Measurements from ENCODE around the gene LMO3. TPM values are rescaled to one million over a fixed set of nuclear protein-coding genes. Genes with fewer than 3 reads are reported as not detected.

LMO3 gene
- total RNA-seq, 1 donor from 2014 or later = 54.3 TPM

DNA sequence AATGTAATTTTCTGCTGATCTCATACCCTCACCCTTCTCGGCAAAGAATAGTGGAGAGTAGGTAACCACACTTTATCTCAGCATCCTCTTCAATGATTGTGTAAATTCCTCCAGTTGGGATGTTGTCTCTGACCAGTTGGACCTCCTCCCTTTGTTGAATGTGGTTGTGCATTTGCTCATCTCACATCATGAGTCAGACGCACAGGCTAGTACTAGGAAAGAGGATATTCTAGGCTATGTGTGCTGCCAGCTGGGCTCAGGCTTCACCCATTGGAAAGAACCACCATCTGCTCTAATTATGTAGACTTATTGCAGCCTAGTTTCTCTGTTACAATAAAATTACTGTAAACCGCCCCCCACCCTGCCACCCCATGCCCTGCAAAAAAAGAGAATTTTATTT is 90.3 kb downstream of the LMO3 start:
- Histone ChIP-seq H3K4me1 (no peaks in the 10 kb centered on the region), H3K4me2 (no peak overlapping the region), H3K79me2 (ENCODE audit: low read depth) (no peaks in the 10 kb centered on the region), H3K36me3 (no peaks in the 10 kb centered on the region), H3K27ac (no peak overlapping the region), H3K27me3 (no peaks in the 10 kb centered on the region), H3K9me3 (ENCODE audit: low read depth) (no peaks in the 10 kb centered on the region), H3K9ac (no peak overlapping the region), H2AFZ (replicated peaks) (no peak overlapping the region), H3K4me3 (no peak overlapping the region), H3F3A (ENCODE audit: low read depth) (no peaks in the 10 kb centered on the region), H4K20me1 (ENCODE audit: low read depth) (no peaks in the 10 kb centered on the region)
- Mint-ChIP-seq H3K4me1 (peaks cover 6% of the 10 kb centered on the region), H3K27ac (no peak overlapping the region), H3K9me3 (no peaks in the 10 kb centered on the region), H3K36me3 (no peaks in the 10 kb centered on the region), H3K4me3 (no peak overlapping the region), H3K27me3 (ENCODE audit: insufficient read depth, low read depth) (no peaks in the 10 kb centered on the region)
- no peak for DNase-seq (ENCODE audit: low spot score)
- TF ChIP-seq, protein P1, sequence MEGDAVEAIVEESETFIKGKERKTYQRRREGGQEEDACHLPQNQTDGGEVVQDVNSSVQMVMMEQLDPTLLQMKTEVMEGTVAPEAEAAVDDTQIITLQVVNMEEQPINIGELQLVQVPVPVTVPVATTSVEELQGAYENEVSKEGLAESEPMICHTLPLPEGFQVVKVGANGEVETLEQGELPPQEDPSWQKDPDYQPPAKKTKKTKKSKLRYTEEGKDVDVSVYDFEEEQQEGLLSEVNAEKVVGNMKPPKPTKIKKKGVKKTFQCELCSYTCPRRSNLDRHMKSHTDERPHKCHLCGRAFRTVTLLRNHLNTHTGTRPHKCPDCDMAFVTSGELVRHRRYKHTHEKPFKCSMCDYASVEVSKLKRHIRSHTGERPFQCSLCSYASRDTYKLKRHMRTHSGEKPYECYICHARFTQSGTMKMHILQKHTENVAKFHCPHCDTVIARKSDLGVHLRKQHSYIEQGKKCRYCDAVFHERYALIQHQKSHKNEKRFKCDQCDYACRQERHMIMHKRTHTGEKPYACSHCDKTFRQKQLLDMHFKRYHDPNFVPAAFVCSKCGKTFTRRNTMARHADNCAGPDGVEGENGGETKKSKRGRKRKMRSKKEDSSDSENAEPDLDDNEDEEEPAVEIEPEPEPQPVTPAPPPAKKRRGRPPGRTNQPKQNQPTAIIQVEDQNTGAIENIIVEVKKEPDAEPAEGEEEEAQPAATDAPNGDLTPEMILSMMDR (IDR thresholded peaks at IDR 0.05) = no peak
- no peak for TF ChIP-seq EZH2 (IDR thresholded peaks at IDR 0.05)
- TF ChIP-seq EZH2phosphoT487 (IDR thresholded peaks at IDR 0.05) = no peak

DNA sequence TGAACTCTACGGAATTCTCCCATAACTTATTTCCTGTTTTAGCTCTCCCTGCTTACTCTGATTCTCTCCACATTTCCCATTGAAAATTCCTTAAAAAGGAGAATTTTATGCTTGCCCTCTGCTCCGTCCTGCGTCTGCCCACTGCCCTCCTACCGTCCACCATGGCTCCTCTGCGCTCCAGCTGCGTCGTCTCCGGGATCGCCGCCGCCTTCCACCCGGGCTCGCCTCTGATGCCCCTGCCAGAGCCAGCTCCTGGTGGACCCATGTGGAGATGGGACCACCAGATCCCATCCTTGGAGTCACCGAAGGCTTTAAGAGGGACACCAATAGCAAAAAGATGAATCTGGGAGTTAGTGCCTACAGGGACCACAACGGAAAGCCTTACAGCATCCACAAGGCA is 92.7 kb downstream of the LMO3 start:
- Histone ChIP-seq H3K36me3 (no peaks in the 10 kb centered on the region), H3K79me2 (ENCODE audit: low read depth) (no peaks in the 10 kb centered on the region), H3K4me3 (no peak overlapping the region), H3K9me3 (ENCODE audit: low read depth) (no peaks in the 10 kb centered on the region), H3K4me1 (no peaks in the 10 kb centered on the region), H3F3A (ENCODE audit: low read depth) (no peaks in the 10 kb centered on the region), H4K20me1 (ENCODE audit: low read depth) (no peaks in the 10 kb centered on the region), H2AFZ (replicated peaks) (no peak overlapping the region), H3K4me2 (no peak overlapping the region), H3K27ac (no peak overlapping the region), H3K27me3 (no peaks in the 10 kb centered on the region), H3K9ac (no peak overlapping the region)
- H3K4me1 Mint-ChIP-seq = peaks cover 6% of the 10 kb centered on the region
- no peak for DNase-seq (ENCODE audit: low spot score)
- no peak overlapping the region for H3K27ac Mint-ChIP-seq
- no peak overlapping the region for H3K4me3 Mint-ChIP-seq
- H3K9me3 Mint-ChIP-seq = no peaks in the 10 kb centered on the region
- H3K36me3 Mint-ChIP-seq = no peaks in the 10 kb centered on the region
- no peaks in the 10 kb centered on the region for H3K27me3 Mint-ChIP-seq (ENCODE audit: insufficient read depth, low read depth)
- TF ChIP-seq, protein P1 (IDR thresholded peaks at IDR 0.05) = no peak
- TF ChIP-seq EZH2 (IDR thresholded peaks at IDR 0.05) (no peak), EZH2phosphoT487 (IDR thresholded peaks at IDR 0.05) (no peak)

DNA sequence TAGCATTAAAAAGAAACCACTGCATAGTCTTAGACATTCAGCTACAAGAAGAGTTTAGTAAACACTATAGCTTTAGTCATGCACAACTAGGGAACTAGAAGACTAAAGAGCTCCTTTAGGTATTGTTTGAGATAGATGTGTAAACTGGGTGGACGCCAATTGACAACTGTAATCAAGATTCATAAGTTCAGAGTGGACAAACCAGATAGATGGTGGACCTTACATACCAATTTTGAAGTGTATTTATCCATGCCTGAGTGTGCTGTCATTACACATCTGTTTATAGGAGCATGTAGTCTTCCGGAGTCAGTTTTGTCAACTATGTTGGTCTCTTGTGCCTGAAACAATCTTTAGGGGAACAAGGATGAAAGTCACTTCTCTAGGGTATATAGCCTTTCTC is 96.6 kb downstream of the LMO3 start:
- Histone ChIP-seq H3K9ac (no peak overlapping the region), H3K4me1 (no peaks in the 10 kb centered on the region), H3K36me3 (no peaks in the 10 kb centered on the region), H3K4me3 (no peak overlapping the region), H3K27ac (no peak overlapping the region), H3K79me2 (ENCODE audit: low read depth) (no peaks in the 10 kb centered on the region), H3K9me3 (ENCODE audit: low read depth) (no peaks in the 10 kb centered on the region), H3F3A (ENCODE audit: low read depth) (no peaks in the 10 kb centered on the region), H4K20me1 (ENCODE audit: low read depth) (no peaks in the 10 kb centered on the region), H3K4me2 (no peak overlapping the region), H3K27me3 (no peaks in the 10 kb centered on the region), H2AFZ (replicated peaks) (no peak overlapping the region)
- Mint-ChIP-seq H3K27ac (no peak overlapping the region), H3K9me3 (no peaks in the 10 kb centered on the region), H3K27me3 (ENCODE audit: insufficient read depth, low read depth) (peaks cover 2% of the 10 kb centered on the region), H3K36me3 (no peaks in the 10 kb centered on the region), H3K4me1 (peaks cover 6% of the 10 kb centered on the region), H3K4me3 (no peak overlapping the region)
- DNase-seq (ENCODE audit: low spot score) = no peak
- TF ChIP-seq EZH2 (IDR thresholded peaks at IDR 0.05) = no peak
- TF ChIP-seq, protein P1 (IDR thresholded peaks at IDR 0.05) = no peak
- TF ChIP-seq EZH2phosphoT487 (IDR thresholded peaks at IDR 0.05) = no peak
